LHCN-M2 (cell line): ENCODE results near the gene SLAIN1. TPM values are rescaled to one million over a fixed set of nuclear protein-coding genes. Genes with fewer than 3 reads are reported as not detected.

ENCODE experiments used
- total RNA-seq: library from RNA; depleted of rRNA; stranded (reverse); fragments of >200 nt; gene quantifications from 2 replicates; pipeline ENCODE4 v1.2.3, GENCODE V29; 2014; rRNA removed

SLAIN1 gene
- total RNA-seq, 1 experiment from 2014 or later: 0.11 TPM

Other genes starting within 250 kb of the SLAIN1 start
- gene SCEL, start 162.0 kb upstream of the SLAIN1 start, total RNA-seq: not detected in 2 replicates
- 1.7 and 2.1 TPM in 2 replicates for gene EDNRB, start 221.1 kb downstream of the SLAIN1 start, total RNA-seq